Breast epithelium (tissue), 4 donors: ENCODE data around the gene COPS6. TPM values are rescaled to one million over a fixed set of nuclear protein-coding genes. Genes with fewer than 3 reads are reported as not detected.

Source experiments
- DNase-seq, 2 donors: peaks; one replicate each; pipeline ENCODE4 v3.0.0-alpha.2; 2019; ENCODE audit warnings: low spot score in 2 of 2
- H3K27ac ChIP-seq, 2 donors: fragments of 200-600 bp; sonication (generic) in 1 of 2; one replicate each; pipeline ENCODE4 v1.5.1; 2016 to 2019; ENCODE audit warnings: mild to moderate bottlenecking in 1 of 2
- H3K27me3 ChIP-seq, 2 donors: fragments of 200-600 bp; sonication (generic) in 1 of 2; one replicate each; pipeline versions ENCODE4 v1.5.1 to v1.6.0; 2017 to 2019; ENCODE audit warnings: control low read depth in 1 of 2, mild to moderate bottlenecking in 1 of 2
- H3K36me3 ChIP-seq: fragments of 200-600 bp; one replicate; pipeline ENCODE4 v1.5.1; 2019
- H3K4me1 ChIP-seq, 2 donors: fragments of 200-600 bp; sonication (generic); one replicate each; pipeline ENCODE4 v1.5.1; 2016 to 2019; ENCODE audit warnings: control low read depth in 1 of 2
- H3K4me3 ChIP-seq, 3 donors: fragments of 200-600 bp; sonication (generic); 1 replicate in 2 of 3; 2 replicates in 1 of 3; pipeline ENCODE4 v1.5.1; 2016 to 2019; ENCODE audit warnings: mild to moderate bottlenecking in 3 of 3, moderate library complexity in 2 of 3
- H3K9me3 ChIP-seq, 2 donors: fragments of 200-600 bp; sonication (generic) in 1 of 2; one replicate each; pipeline ENCODE4 v1.5.1; 2016 to 2019; ENCODE audit warnings: control low read depth in 1 of 2
- CTCF ChIP-seq, 3 donors: fragments of 450-650 bp; IDR thresholded peaks; one replicate each; pipeline ENCODE4 v1.5.1; 2016 to 2017; ENCODE audit warnings: antibody characterized with exemption in 3 of 3, mild to moderate bottlenecking in 3 of 3, moderate library complexity in 3 of 3
- POLR2A ChIP-seq: fragments of 450-650 bp; IDR thresholded peaks from one replicate; pipeline ENCODE4 v1.6.1; 2016; ENCODE audit warnings: antibody characterized with exemption, mild to moderate bottlenecking, moderate library complexity
- POLR2AphosphoS5 ChIP-seq, 3 donors: sonication (generic); formaldehyde crosslinking; IDR thresholded peaks; one replicate each; pipeline ENCODE4 v1.6.1; 2017; ENCODE audit warnings: antibody characterized with exemption in 3 of 3
- intact Hi-C: fragments of 100-400 bp; cut with DNase I; formaldehyde crosslinking; loops from one replicate; pipeline ENCODE4 v1.15.1; 2023; ENCODE audit warnings: low total_unique reads
- total RNA-seq, 3 donors: library from RNA; depleted of rRNA; stranded (reverse); fragments of >200 nt; gene quantifications; one replicate each; pipeline ENCODE4 v1.1.0, GENCODE V29; 2016

The COPS6 gene
- total RNA-seq, 3 donors from 2014 or later: 40.8 to 73.4 (median 49.6) TPM

GRCh38 chr7:100085515-100085914 lies 3.3 kb upstream of the COPS6 start:
- TF ChIP-seq CTCF (IDR thresholded peaks at IDR 0.05): no peak
- TF ChIP-seq POLR2AphosphoS5 (IDR thresholded peaks at IDR 0.05): no peak
- no peak for TF ChIP-seq POLR2A
- Histone ChIP-seq H3K4me3 (no peak overlapping the region), H3K27me3 (no peaks in the 10 kb centered on the region), H3K9me3 (no peaks in the 10 kb centered on the region), H3K4me1 (peaks cover 0 to 4% of the 10 kb centered on the region in 2 donors), H3K27ac (no peak overlapping the region), H3K36me3 (no peaks in the 10 kb centered on the region)
- no peak for DNase-seq
- intact Hi-C loops: loop anchor here (10.0 kb wide), 2 partner anchors 59 to 71 kb away; partner anchors contain the start of genes LAMTOR4 and ZKSCAN1

- Histone ChIP-seq H3K9me3 (no peaks in the 10 kb centered on the region), H3K4me1 (peaks cover 0 to 3% of the 10 kb centered on the region in 2 donors), H3K27ac (no peak overlapping the region), H3K4me3 (no peak overlapping the region), H3K36me3 (peaks cover 9% of the 10 kb centered on the region), H3K27me3 (no peaks in the 10 kb centered on the region)
- no peak for DNase-seq
- TF ChIP-seq POLR2A (no peak), CTCF (IDR thresholded peaks at IDR 0.05) (no peak), POLR2AphosphoS5 (IDR thresholded peaks at IDR 0.05) (no peak)
- intact Hi-C loops: loop anchor here (10.0 kb wide), 2 partner anchors 58 to 72 kb away; partner anchors contain the start of genes LAMTOR4 and ZKSCAN1
Observed at GRCh38 chr7:100087055-100087750, 1.6 kb upstream of the COPS6 start.

GRCh38 chr7:100088095-100088620 lies 611 bp upstream of the COPS6 start:
- no peak for DNase-seq
- Histone ChIP-seq H3K36me3 (peaks cover 9% of the 10 kb centered on the region), H3K4me1 (peaks cover 0 to 3% of the 10 kb centered on the region in 2 donors), H3K27ac (peak overlapping the region; percentile 88 to 90), H3K4me3 (peak overlapping the region; percentile 57 to 87 (median 78)), H3K27me3 (no peaks in the 10 kb centered on the region), H3K9me3 (no peaks in the 10 kb centered on the region)
- TF ChIP-seq POLR2A (no peak), POLR2AphosphoS5 (IDR thresholded peaks at IDR 0.05) (no peak)
- intact Hi-C loops: loop anchor here (10.0 kb wide), 2 partner anchors 57 to 73 kb away; partner anchors contain the start of genes LAMTOR4 and ZKSCAN1

GRCh38 chr7:100089458-100090196 lies 858 bp downstream of the COPS6 start:
- H3K36me3 ChIP-seq: peaks cover 9% of the 10 kb centered on the region
- no peak for DNase-seq
- peak overlapping the region; percentile 88 to 90 for H3K27ac ChIP-seq
- no peaks in the 10 kb centered on the region for H3K27me3 ChIP-seq
- H3K9me3 ChIP-seq: no peaks in the 10 kb centered on the region
- peaks cover 0 to 3% of the 10 kb centered on the region in 2 donors for H3K4me1 ChIP-seq
- no peak for TF ChIP-seq POLR2AphosphoS5 (IDR thresholded peaks at IDR 0.05)
- no peak for TF ChIP-seq CTCF (IDR thresholded peaks at IDR 0.05)
- H3K4me3 ChIP-seq: peak overlapping the region; percentile 57 to 87 (median 78)
- intact Hi-C loops: loop anchor here (10.0 kb wide), 2 partner anchors 55 to 75 kb away; partner anchors contain the start of genes LAMTOR4 and ZKSCAN1

- Histone ChIP-seq H3K9me3 (no peaks in the 10 kb centered on the region), H3K36me3 (peaks cover 9% of the 10 kb centered on the region), H3K27me3 (no peaks in the 10 kb centered on the region), H3K4me3 (no peak overlapping the region), H3K4me1 (peaks cover 0 to 3% of the 10 kb centered on the region in 2 donors), H3K27ac (no peak overlapping the region)
- no peak for TF ChIP-seq CTCF (IDR thresholded peaks at IDR 0.05)
- no peak for TF ChIP-seq POLR2AphosphoS5 (IDR thresholded peaks at IDR 0.05)
- no peak for TF ChIP-seq POLR2A
- no peak for DNase-seq
- intact Hi-C loops: no loop called here
Observed at GRCh38 chr7:100090527-100091410, 2.0 kb downstream of the COPS6 start.
